HCT116 (cell line): Measurements from ENCODE around the gene AHNAK. TPM values are rescaled to one million over a fixed set of nuclear protein-coding genes. Genes with fewer than 3 reads are reported as not detected.

ENCODE experiments used
- ATAC-seq: fragments of 200-7000 bp; cut with Tn5 transposase; 2 replicates; pipeline ENCODE4 v1.9.1; 2020; ENCODE audit warnings: mild to moderate bottlenecking, moderate library complexity
- BruUV-seq: library from RNA; stranded (reverse); fragments of 400-500 nt; replicated peaks from 2 replicates; lab custom pipeline; 2021; lab: Mats Ljungman, UMichigan
- CTCF ChIA-PET: fragments of 300-600 bp; sonication (Branson Sonifier 250); formaldehyde crosslinking; loops from one replicate; lab custom pipeline; 2021; ENCODE audit warnings: antibody characterized with exemption; lab: Charles Lee
- POLR2A ChIA-PET: fragments of 300-600, 350-600 bp; sonication (Branson Sonifier 250); formaldehyde crosslinking; loops from one replicate; lab custom pipeline; 2021; ENCODE audit warnings: antibody characterized with exemption; lab: Charles Lee
- RAD21 ChIA-PET, 2 experiments: fragments of 300-600 bp; sonication (Branson Sonifier 250); formaldehyde crosslinking; loops; one replicate each; lab custom pipeline; 2023; ENCODE audit warnings: low total read pairs in 2 of 2; ENCODE audit not compliant: uncharacterized antibody in 2 of 2, unreplicated experiment in 2 of 2, low non-redundant PET in 1 of 2; lab: Charles Lee
- DNase-seq: peaks from one replicate; pipeline ENCODE4 v3.0.0-alpha.2; 2010; ENCODE audit warnings: low read depth, low spot score
- H2AFZ ChIP-seq: fragments of 200-600 bp; shearing (Covaris generic), sonication (generic); 2 replicates; pipeline ENCODE4 v1.6.1; 2017; ENCODE audit warnings: low read depth, mixed run types, mixed read lengths, antibody characterized with exemption, low read length; ENCODE audit not compliant: poor library complexity, severe bottlenecking
- H3K27ac ChIP-seq: 2 replicates; pipeline ENCODE4 v1.5.1; 2012; ENCODE audit warnings: low read depth, low read length
- H3K27me3 ChIP-seq: fragments of 200-600 bp; sonication (generic); 2 replicates; pipeline ENCODE4 v1.6.1; 2016; ENCODE audit warnings: mixed run types, low read length, mixed read lengths; ENCODE audit not compliant: insufficient read depth
- H3K36me3 ChIP-seq, 2 experiments: fragments of 200-500 bp in 1 of 2; fragments of 200-600 bp in 1 of 2; sonication (Bioruptor generic) in 1 of 2; sonication (generic) in 1 of 2; 2 replicates each; pipeline versions ENCODE4 v1.5.1 to v1.6.1; 2014 to 2016; ENCODE audit warnings: low read length in 2 of 2, inconsistent platforms in 1 of 2, mixed read lengths in 1 of 2, mixed run types in 1 of 2; ENCODE audit not compliant: insufficient read depth in 2 of 2, control insufficient read depth in 1 of 2
- H3K4me1 ChIP-seq, 2 experiments: fragments of 200-600 bp in 1 of 2; sonication (generic) in 1 of 2; 2 replicates each; pipeline versions ENCODE4 v1.5.1 to v1.6.1; 2012 to 2017; ENCODE audit warnings: low read length in 2 of 2, inconsistent platforms in 1 of 2, mild to moderate bottlenecking in 1 of 2, mixed read lengths in 1 of 2, mixed run types in 1 of 2, moderate library complexity in 1 of 2; ENCODE audit not compliant: insufficient read depth in 2 of 2, control insufficient read depth in 1 of 2
- H3K4me2 ChIP-seq: fragments of 200-600 bp; sonication (generic); 2 replicates; pipeline ENCODE4 v1.6.1; 2017; ENCODE audit warnings: mixed run types, low read length, mixed read lengths
- H3K4me3 ChIP-seq, 2 experiments: fragments of 200-600 bp in 1 of 2; sonication (generic) in 1 of 2; replicated peaks in 1 of 2; 2 replicates each; pipeline ENCODE4 v1.5.1; 2011 to 2016; ENCODE audit warnings: low read length in 2 of 2, control low read depth in 1 of 2, low read depth in 1 of 2, mild to moderate bottlenecking in 1 of 2, mixed read lengths in 1 of 2, mixed run types in 1 of 2
- H3K79me2 ChIP-seq: fragments of 200-600 bp; sonication (generic); 2 replicates; pipeline ENCODE4 v1.6.1; 2017; ENCODE audit warnings: mild to moderate bottlenecking, mixed run types, low read length, moderate library complexity, mixed read lengths; ENCODE audit not compliant: insufficient read depth
- H3K9ac ChIP-seq: fragments of 200-600 bp; sonication (generic); 2 replicates; pipeline ENCODE4 v1.6.1; 2016; ENCODE audit warnings: low read length, mixed read lengths
- H3K9me2 ChIP-seq: fragments of 200-600 bp; sonication (generic), shearing (Covaris generic); 2 replicates; pipeline ENCODE4 v1.6.1; 2017; ENCODE audit warnings: mixed run types, mild to moderate bottlenecking, moderate library complexity; ENCODE audit not compliant: insufficient read depth
- H3K9me3 ChIP-seq, 2 experiments: fragments of 200-500 bp in 1 of 2; fragments of 200-600 bp in 1 of 2; sonication (Bioruptor generic) in 1 of 2; sonication (generic) in 1 of 2; 2 replicates each; pipeline ENCODE4 v1.6.1; 2014 to 2017; ENCODE audit warnings: low read length in 2 of 2, mixed read lengths in 2 of 2, inconsistent platforms in 1 of 2, low read depth in 1 of 2, mild to moderate bottlenecking in 1 of 2, mixed run types in 1 of 2, moderate library complexity in 1 of 2; ENCODE audit not compliant: control insufficient read depth in 1 of 2, insufficient read depth in 1 of 2
- H4K20me1 ChIP-seq: fragments of 200-600 bp; sonication (generic), shearing (Covaris generic); 2 replicates; pipeline ENCODE4 v1.6.1; 2017; ENCODE audit warnings: mixed run types, mild to moderate bottlenecking, moderate library complexity; ENCODE audit not compliant: insufficient read depth
- CBX3 ChIP-seq: IDR thresholded peaks from 2 replicates; pipeline ENCODE4 v1.6.1; 2012; ENCODE audit warnings: low read depth
- CEBPB ChIP-seq: IDR thresholded peaks from 2 replicates; pipeline ENCODE4 v1.6.1; 2012; ENCODE audit warnings: low read depth
- EZH2 ChIP-seq: fragments of 200-600 bp; sonication (generic); IDR thresholded peaks from 2 replicates; pipeline ENCODE4 v1.6.1; 2017; ENCODE audit warnings: antibody characterized with exemption, mixed run types
- EZH2phosphoT487 ChIP-seq: fragments of 200-600 bp; IDR thresholded peaks from 2 replicates; pipeline ENCODE4 v1.6.1; 2018; ENCODE audit warnings: antibody characterized with exemption, borderline replicate concordance
- FOSL1 ChIP-seq: IDR thresholded peaks from 2 replicates; pipeline ENCODE4 v1.6.1; 2012; ENCODE audit warnings: low read depth
- JUND ChIP-seq: IDR thresholded peaks from 2 replicates; pipeline ENCODE4 v1.6.1; 2012
- MAX ChIP-seq: IDR thresholded peaks from 2 replicates; pipeline ENCODE4 v1.6.1; 2012
- RAD21 ChIP-seq: IDR thresholded peaks from 2 replicates; pipeline ENCODE4 v1.6.1; 2012; ENCODE audit warnings: low read depth, mild to moderate bottlenecking
- REST ChIP-seq: IDR thresholded peaks from 2 replicates; pipeline ENCODE4 v1.6.1; 2012; ENCODE audit warnings: low read depth
- TCF7L2 ChIP-seq: IDR thresholded peaks from 2 replicates; pipeline ENCODE4 v1.7.0; 2011; ENCODE audit warnings: borderline replicate concordance, inconsistent platforms; ENCODE audit not compliant: insufficient read depth, insufficient read length; ENCODE audit errors: extremely low read depth
- YY1 ChIP-seq: IDR thresholded peaks from 2 replicates; pipeline ENCODE4 v1.6.1; 2011; ENCODE audit warnings: low read length, low read depth, moderate library complexity, mild to moderate bottlenecking; ENCODE audit not compliant: insufficient replicate concordance; ENCODE audit errors: extremely low read depth
- ZBTB33 ChIP-seq: IDR thresholded peaks from 2 replicates; pipeline ENCODE4 v1.6.1; 2011; ENCODE audit warnings: mild to moderate bottlenecking, low read length, moderate library complexity; ENCODE audit not compliant: insufficient replicate concordance; ENCODE audit errors: extremely low read depth
- ZFX ChIP-seq: fragments of 450-650 bp; IDR thresholded peaks from 2 replicates; pipeline ENCODE4 v1.6.1; 2017
- intact Hi-C: fragments of 100-400 bp; cut with micrococcal nuclease; formaldehyde crosslinking; loops from 2 replicates; pipeline ENCODE4 v1.10.0; 2022
- total RNA-seq: library from RNA; stranded (reverse); gene quantifications from one replicate; pipeline ENCODE4 v1.2.1, GENCODE V29; 2021; ENCODE audit not compliant: unreplicated experiment

Gene AHNAK
- total RNA-seq, 1 experiment from 2014 or later = 239 TPM

GRCh38 chr11:62413060-62413696, 133.4 kb downstream of the AHNAK start:
- Histone ChIP-seq H3K4me1 (peaks cover 0 to 4% of the 10 kb centered on the region in 2 experiments; a peak in 1 of 4 replicates), H2AFZ (no peak overlapping the region), H4K20me1 (no peaks in the 10 kb centered on the region), H3K79me2 (no peaks in the 10 kb centered on the region), H3K9ac (no peak overlapping the region), H3K36me3 (no peaks in the 10 kb centered on the region), H3K4me2 (no peak overlapping the region), H3K27me3 (no peaks in the 10 kb centered on the region), H3K9me3 (no peaks in the 10 kb centered on the region), H3K4me3 (no peak overlapping the region), H3K9me2 (no peaks in the 10 kb centered on the region), H3K27ac (no peak overlapping the region)
- CTCF ChIA-PET = no interaction called here
- intact Hi-C loops = no loop called here
- RAD21 ChIA-PET = no interaction called here
- no TSS peak for BruUV-seq
- TF ChIP-seq RAD21 (no peak), ZBTB33 (no peak), CBX3 (no peak), REST (no peak), YY1 (no peak), CEBPB (no peak), TCF7L2 (no peak), MAX (no peak), FOSL1 (no peak), JUND (no peak), EZH2phosphoT487 (no peak), ZFX (no peak), EZH2 (no peak)
- DNase-seq (no peak), ATAC-seq (no peak)
- POLR2A ChIA-PET = no interaction called here
